ENCODE measurements around the gene GALNT14. TPM values are rescaled to one million over a fixed set of nuclear protein-coding genes. Genes with fewer than 3 reads are reported as not detected.

The GALNT14 gene
- total RNA-seq, 3 donors from 2014 or later: 0.75 TPM; not detected in 2

- no peak for TF ChIP-seq CTCF (IDR thresholded peaks at IDR 0.05)
- H3K9me3 ChIP-seq: no peaks in the 10 kb centered on the region
- ATAC-seq (no peak), DNase-seq (no peak)
- no peaks in the 10 kb centered on the region for H3K4me1 ChIP-seq (ENCODE audit: low read depth)
- intact Hi-C loops (cut with DNase I, micrococcal nuclease): no loop called here
- no peak overlapping the region for H3K4me3 ChIP-seq
- no peaks in the 10 kb centered on the region for H3K36me3 ChIP-seq (ENCODE audit: low read depth)
Measured at GRCh38 chr2:31002537-31003150, 135.6 kb downstream of the GALNT14 start.

- no peak for ATAC-seq
- TF ChIP-seq CTCF (IDR thresholded peaks at IDR 0.05): no peak
- intact Hi-C loops (cut with DNase I, micrococcal nuclease): no loop called here
- no peaks in the 10 kb centered on the region for H3K4me1 ChIP-seq (ENCODE audit: low read depth)
- no peak overlapping the region for H3K4me3 ChIP-seq
- H3K9me3 ChIP-seq: no peaks in the 10 kb centered on the region
- DNase-seq: no peak
- no peaks in the 10 kb centered on the region for H3K36me3 ChIP-seq (ENCODE audit: low read depth)
Measured at GRCh38 chr2:31000970-31001369, 137.3 kb downstream of the GALNT14 start.

- intact Hi-C loops (cut with DNase I, micrococcal nuclease): no loop called here
- TF ChIP-seq CTCF (IDR thresholded peaks at IDR 0.05): no peak
- ATAC-seq (no peak), DNase-seq (no peak)
- no peaks in the 10 kb centered on the region for H3K36me3 ChIP-seq (ENCODE audit: low read depth)
- H3K4me1 ChIP-seq (ENCODE audit: low read depth): no peaks in the 10 kb centered on the region
- H3K9me3 ChIP-seq: no peaks in the 10 kb centered on the region
- H3K4me3 ChIP-seq: no peak overlapping the region
Measured at GRCh38 chr2:30998672-30999071, 139.6 kb downstream of the GALNT14 start.

- Histone ChIP-seq H3K9me3 (no peaks in the 10 kb centered on the region), H3K4me3 (no peak overlapping the region), H3K4me1 (ENCODE audit: low read depth) (no peaks in the 10 kb centered on the region), H3K36me3 (ENCODE audit: low read depth) (no peaks in the 10 kb centered on the region)
- intact Hi-C loops (cut with DNase I, micrococcal nuclease): no loop called here
- DNase-seq (no peak), ATAC-seq (no peak)
- TF ChIP-seq CTCF (IDR thresholded peaks at IDR 0.05): no peak
Measured at GRCh38 chr2:30997979-30998378, 140.3 kb downstream of the GALNT14 start.

- no peaks in the 10 kb centered on the region for H3K4me1 ChIP-seq (ENCODE audit: low read depth)
- intact Hi-C loops (cut with DNase I, micrococcal nuclease): no loop called here
- no peak for DNase-seq
Measured at GRCh38 chr2:30994227-30995056, 143.8 kb downstream of the GALNT14 start.

More at GRCh38 chr2:30994227-30995056, 143.8 kb downstream of the GALNT14 start:
- ATAC-seq: no peak
- no peak for TF ChIP-seq CTCF (IDR thresholded peaks at IDR 0.05)
- Histone ChIP-seq H3K9me3 (no peaks in the 10 kb centered on the region), H3K4me3 (no peak overlapping the region), H3K36me3 (ENCODE audit: low read depth) (no peaks in the 10 kb centered on the region)

All from mucosa of descending colon (tissue), 3 donors.